ENCODE results near the gene CLDN7.

CLDN7 gene

DNA sequence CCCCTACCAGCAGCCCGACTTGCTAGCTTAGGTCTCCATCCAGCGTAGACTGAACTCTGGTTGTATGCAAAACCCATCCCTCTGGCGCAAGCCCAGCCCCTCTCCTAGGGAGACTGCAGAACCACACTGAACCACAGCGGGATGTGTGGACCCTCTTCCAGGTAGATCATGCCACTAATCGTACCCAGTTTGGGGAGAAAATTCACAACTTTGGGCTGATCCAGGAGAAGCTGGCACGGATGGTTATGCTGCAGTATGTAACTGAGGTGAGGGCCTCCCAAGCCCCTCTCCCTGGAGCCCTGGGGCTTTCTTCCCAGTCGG is 39.3 kb downstream of the CLDN7 start:
- H3K4me3 ChIP-seq (ENCODE audit: low read depth, low read length) = no peak overlapping the region
- H3K27me3 ChIP-seq (ENCODE audit: control insufficient read depth, insufficient read depth, low read length) = no peaks in the 10 kb centered on the region
- H3K27ac ChIP-seq (ENCODE audit: low read depth, low read length) = no peak overlapping the region
- peaks cover 24% of the 10 kb centered on the region for H3K4me1 ChIP-seq (ENCODE audit: control insufficient read depth, insufficient read depth, low read length)
- H3K9ac ChIP-seq (ENCODE audit: low read length) = no peak overlapping the region
- peaks cover 71% of the 10 kb centered on the region for H3K36me3 ChIP-seq (ENCODE audit: control insufficient read depth, insufficient read depth, low read length)
- H3K9me3 ChIP-seq (ENCODE audit: control insufficient read depth, insufficient read depth, low read depth, low read length) = no peaks in the 10 kb centered on the region

DNA sequence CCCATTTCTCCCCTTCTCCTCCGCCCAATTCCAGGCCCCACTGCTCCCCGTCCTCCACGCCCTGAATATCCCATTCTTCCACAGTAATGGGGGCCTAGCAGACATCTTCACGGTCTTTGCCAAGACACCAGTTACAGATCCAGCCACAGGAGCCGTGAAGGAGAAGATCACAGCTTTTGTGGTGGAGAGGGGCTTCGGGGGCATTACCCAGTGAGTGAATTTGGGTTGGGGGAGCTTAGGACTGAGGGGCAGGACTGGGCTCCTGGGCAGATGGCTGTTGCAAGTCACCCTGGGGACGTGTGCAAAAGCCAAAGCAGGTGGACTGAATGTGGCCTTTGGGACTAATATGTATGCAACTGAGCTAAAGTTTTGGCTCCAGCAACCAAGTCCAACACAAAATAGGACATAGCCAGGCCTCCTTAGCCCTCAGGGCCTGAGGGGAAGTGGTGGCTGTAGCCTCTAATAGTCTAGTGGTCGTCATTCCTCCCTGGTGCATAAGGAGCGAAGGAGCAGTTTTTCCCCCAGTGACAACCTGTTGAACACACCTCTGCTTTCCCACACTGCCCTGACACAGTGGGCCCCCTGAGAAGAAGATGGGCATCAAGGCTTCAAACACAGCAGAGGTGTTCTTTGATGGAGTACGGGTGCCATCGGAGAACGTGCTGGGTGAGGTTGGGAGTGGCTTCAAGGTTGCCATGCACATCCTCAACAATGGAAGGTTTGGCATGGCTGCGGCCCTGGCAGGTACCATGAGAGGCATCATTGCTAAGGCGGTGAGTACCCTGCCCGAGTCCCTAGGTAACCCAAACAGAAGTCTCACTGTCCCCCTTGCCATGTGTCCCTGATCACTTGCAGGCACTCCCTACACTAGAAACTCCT is 39.9 kb downstream of the CLDN7 start:
- peaks cover 65% of the 10 kb centered on the region for H3K36me3 ChIP-seq (ENCODE audit: control insufficient read depth, insufficient read depth, low read length)
- H3K27ac ChIP-seq (ENCODE audit: low read depth, low read length) = no peak overlapping the region
- no peak overlapping the region for H3K4me3 ChIP-seq (ENCODE audit: low read depth, low read length)
- H3K9me3 ChIP-seq (ENCODE audit: control insufficient read depth, insufficient read depth, low read depth, low read length) = no peaks in the 10 kb centered on the region
- no peaks in the 10 kb centered on the region for H3K27me3 ChIP-seq (ENCODE audit: control insufficient read depth, insufficient read depth, low read length)
- H3K9ac ChIP-seq (ENCODE audit: low read length) = no peak overlapping the region
- peaks cover 27% of the 10 kb centered on the region for H3K4me1 ChIP-seq (ENCODE audit: control insufficient read depth, insufficient read depth, low read length)

DNA sequence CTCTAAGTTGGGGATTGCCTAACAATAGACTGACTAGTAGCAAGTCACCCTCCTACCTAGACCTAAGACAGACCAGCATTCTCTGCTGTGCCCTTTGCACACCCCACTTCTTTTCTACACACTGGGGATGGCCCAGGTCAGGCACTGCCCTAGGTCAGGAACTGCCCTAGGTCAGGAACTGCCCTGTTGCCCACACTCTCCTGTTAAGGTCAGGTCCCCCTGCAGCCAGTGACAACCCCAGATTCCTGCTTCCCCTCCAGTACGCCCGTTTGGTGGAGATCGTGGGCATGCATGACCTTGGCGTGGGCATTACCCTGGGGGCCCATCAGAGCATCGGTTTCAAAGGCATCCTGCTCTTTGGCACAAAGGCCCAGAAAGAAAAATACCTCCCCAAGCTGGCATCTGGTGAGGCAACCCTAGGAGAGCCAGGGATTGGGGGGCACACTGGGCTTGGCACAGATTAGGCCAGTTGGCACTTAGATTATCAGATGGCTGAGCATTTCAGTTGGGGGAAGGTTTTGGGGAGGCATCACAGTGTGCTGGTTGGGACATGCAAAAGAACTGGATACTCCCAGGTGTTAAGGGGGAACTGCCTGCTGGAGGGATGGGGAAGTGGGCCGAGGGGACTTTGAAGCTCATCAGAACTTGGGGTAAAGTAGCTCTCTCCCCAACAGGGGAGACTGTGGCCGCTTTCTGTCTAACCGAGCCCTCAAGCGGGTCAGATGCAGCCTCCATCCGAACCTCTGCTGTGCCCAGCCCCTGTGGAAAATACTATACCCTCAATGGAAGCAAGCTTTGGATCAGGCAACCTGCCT is 40.8 kb downstream of the CLDN7 start:
- 0 out of 2 replicates have a peak overlapping the region, but pooled peaks have one; percentile 90 for H3K4me3 ChIP-seq (ENCODE audit: low read depth, low read length)
- no peaks in the 10 kb centered on the region for H3K9me3 ChIP-seq (ENCODE audit: control insufficient read depth, insufficient read depth, low read depth, low read length)
- H3K9ac ChIP-seq (ENCODE audit: low read length) = no peak overlapping the region
- peaks cover 56% of the 10 kb centered on the region for H3K36me3 ChIP-seq (ENCODE audit: control insufficient read depth, insufficient read depth, low read length)
- H3K27ac ChIP-seq (ENCODE audit: low read depth, low read length) = no peak overlapping the region
- H3K27me3 ChIP-seq (ENCODE audit: control insufficient read depth, insufficient read depth, low read length) = no peaks in the 10 kb centered on the region
- H3K4me1 ChIP-seq (ENCODE audit: control insufficient read depth, insufficient read depth, low read length) = peaks cover 32% of the 10 kb centered on the region

DNA sequence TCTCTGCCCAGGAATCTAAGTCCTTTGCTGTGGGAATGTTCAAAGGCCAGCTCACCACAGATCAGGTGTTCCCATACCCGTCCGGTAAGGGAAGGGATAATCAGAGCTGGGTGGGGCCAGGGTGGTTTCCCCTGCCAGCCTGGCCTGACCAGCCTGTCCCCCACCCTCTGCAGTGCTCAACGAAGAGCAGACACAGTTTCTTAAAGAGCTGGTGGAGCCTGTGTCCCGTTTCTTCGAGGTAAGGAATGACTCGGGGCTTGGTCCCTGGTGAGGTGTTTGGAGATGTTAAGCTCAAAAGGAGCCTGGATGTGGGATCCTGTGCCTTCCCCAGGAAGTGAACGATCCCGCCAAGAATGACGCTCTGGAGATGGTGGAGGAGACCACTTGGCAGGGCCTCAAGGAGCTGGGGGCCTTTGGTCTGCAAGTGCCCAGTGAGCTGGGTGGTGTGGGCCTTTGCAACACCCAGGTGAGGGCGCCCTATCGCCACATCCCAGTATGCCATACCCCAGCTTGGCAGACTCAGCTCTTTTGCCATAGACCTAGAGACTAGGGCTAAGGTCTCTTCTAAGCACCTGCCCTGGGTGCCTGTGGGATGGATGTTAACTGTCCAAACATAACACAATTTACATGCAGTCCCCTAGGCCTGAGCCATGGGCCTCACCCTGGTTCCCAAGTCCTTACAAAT is 41.5 kb downstream of the CLDN7 start:
- Histone ChIP-seq H3K36me3 (ENCODE audit: control insufficient read depth, insufficient read depth, low read length) (peaks cover 49% of the 10 kb centered on the region), H3K27me3 (ENCODE audit: control insufficient read depth, insufficient read depth, low read length) (no peaks in the 10 kb centered on the region), H3K4me1 (ENCODE audit: control insufficient read depth, insufficient read depth, low read length) (peaks cover 39% of the 10 kb centered on the region), H3K27ac (ENCODE audit: low read depth, low read length) (peak overlapping the region; percentile 91), H3K9ac (ENCODE audit: low read length) (peak overlapping the region; percentile 92), H3K4me3 (ENCODE audit: low read depth, low read length) (peak overlapping the region; percentile 90), H3K9me3 (ENCODE audit: control insufficient read depth, insufficient read depth, low read depth, low read length) (no peaks in the 10 kb centered on the region)

DNA sequence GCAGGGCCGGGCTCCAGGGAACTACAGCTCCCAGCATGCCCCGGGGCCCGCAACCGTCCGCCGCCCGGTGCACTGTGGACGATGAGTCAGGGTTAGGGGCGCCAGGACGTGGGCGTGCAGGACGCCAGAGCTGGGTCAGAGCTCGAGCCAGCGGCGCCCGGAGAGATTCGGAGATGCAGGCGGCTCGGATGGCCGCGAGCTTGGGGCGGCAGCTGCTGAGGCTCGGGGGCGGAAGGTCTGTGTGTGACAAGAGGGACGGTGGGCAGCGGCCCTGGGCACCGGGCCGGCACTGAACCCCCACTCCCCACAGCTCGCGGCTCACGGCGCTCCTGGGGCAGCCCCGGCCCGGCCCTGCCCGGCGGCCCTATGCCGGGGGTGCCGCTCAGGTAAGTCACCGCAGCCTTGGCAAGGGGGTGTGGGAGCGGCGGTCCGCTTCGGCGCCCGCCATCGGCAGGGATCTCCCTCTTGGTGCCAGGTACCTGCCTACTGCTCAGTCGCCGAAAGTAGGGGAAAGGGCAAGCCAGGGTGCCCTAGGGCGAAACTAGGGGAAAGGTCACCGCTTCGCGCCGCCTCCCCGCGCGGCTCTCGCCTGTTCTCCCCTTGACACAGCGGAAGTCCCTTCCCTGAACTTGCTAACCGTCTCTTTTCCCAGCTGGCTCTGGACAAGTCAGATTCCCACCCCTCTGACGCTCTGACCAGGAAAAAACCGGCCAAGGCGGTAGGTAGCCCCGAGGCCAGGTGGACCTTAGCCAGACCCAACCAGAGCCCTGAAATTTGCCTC is 42.3 kb downstream of the CLDN7 start, which contains the start of the genes ACADVL and DLG4:
ACADVL (plus strand) TSS at position 127 of the 781 bp plus-strand sequence; CDS start at position 174, 47 bp downstream.
DLG4 (minus strand) TSS at position 25 of the 781 bp plus-strand sequence.
- peaks cover 44% of the 10 kb centered on the region for H3K4me1 ChIP-seq (ENCODE audit: control insufficient read depth, insufficient read depth, low read length)
- peak within 1 kb of the TSS; percentile 90 for H3K4me3 ChIP-seq (ENCODE audit: low read depth, low read length)
- no peaks in the 10 kb centered on the region for H3K9me3 ChIP-seq (ENCODE audit: control insufficient read depth, insufficient read depth, low read depth, low read length)
- no peaks in the 10 kb centered on the region for H3K27me3 ChIP-seq (ENCODE audit: control insufficient read depth, insufficient read depth, low read length)
- peak within 1 kb of the TSS; percentile 91 for H3K27ac ChIP-seq (ENCODE audit: low read depth, low read length)
- peak within 1 kb of the TSS; percentile 92 for H3K9ac ChIP-seq (ENCODE audit: low read length)
- peaks cover 41% of the 10 kb centered on the region for H3K36me3 ChIP-seq (ENCODE audit: control insufficient read depth, insufficient read depth, low read length)

DNA sequence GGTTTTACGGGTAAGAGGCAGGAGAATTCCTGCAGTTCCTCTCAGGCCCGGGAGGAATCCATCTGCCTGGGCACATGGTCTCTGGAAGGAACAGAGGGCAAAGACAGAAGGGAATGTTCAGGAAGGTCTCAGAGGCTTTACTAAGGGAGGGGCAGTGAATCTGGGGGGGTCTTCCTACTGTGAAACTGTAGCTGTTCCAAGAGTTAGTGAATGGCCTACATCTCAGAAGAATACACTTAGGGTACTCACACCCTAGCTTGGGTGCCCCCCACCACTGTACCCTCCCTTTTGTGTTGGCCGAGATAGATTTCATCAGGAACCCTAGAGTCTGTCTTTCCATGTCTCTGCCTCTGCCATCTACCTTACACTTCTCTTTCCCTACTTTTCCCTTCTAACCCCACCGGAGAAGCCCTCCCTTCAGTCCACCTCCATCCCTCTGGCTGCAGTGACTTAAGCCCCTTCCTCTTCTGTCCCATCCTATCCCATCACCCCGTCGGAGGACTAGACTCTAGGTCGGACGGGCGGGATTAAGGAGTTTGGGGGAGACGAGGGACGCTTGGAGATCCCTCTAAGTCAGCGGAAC is 43.0 kb downstream of the CLDN7 start:
- Histone ChIP-seq H3K27me3 (ENCODE audit: control insufficient read depth, insufficient read depth, low read length) (no peaks in the 10 kb centered on the region), H3K27ac (ENCODE audit: low read depth, low read length) (peak overlapping the region; percentile 91), H3K4me1 (ENCODE audit: control insufficient read depth, insufficient read depth, low read length) (peaks cover 44% of the 10 kb centered on the region), H3K9me3 (ENCODE audit: control insufficient read depth, insufficient read depth, low read depth, low read length) (no peaks in the 10 kb centered on the region), H3K9ac (ENCODE audit: low read length) (peak overlapping the region; percentile 92), H3K4me3 (ENCODE audit: low read depth, low read length) (peak overlapping the region; percentile 90), H3K36me3 (ENCODE audit: control insufficient read depth, insufficient read depth, low read length) (peaks cover 35% of the 10 kb centered on the region)

DNA sequence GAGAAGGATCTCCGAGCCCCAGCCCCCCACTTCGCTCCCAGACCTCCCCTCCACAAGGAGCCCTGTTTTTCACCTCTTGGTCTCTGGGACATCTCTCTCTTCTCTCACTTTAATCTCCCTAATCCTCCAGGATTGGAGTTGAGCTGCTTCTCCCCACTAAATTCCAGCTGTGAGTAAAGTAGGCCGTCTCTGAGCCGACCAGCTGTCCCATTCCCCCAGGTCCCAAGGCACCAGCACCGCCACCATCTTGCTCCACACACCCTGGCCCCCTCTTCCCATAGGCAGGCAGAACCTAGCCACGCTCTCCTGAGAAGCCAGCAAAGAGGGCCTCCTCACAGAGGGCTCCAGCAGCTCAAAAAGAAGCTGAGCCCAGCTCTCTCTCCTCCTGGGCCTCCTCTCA is 43.5 kb downstream of the CLDN7 start:
- Histone ChIP-seq H3K4me3 (ENCODE audit: low read depth, low read length) (no peak overlapping the region), H3K27ac (ENCODE audit: low read depth, low read length) (no peak overlapping the region), H3K36me3 (ENCODE audit: control insufficient read depth, insufficient read depth, low read length) (peaks cover 29% of the 10 kb centered on the region), H3K27me3 (ENCODE audit: control insufficient read depth, insufficient read depth, low read length) (no peaks in the 10 kb centered on the region), H3K4me1 (ENCODE audit: control insufficient read depth, insufficient read depth, low read length) (peaks cover 44% of the 10 kb centered on the region), H3K9me3 (ENCODE audit: control insufficient read depth, insufficient read depth, low read depth, low read length) (no peaks in the 10 kb centered on the region), H3K9ac (ENCODE audit: low read length) (no peak overlapping the region)

DNA sequence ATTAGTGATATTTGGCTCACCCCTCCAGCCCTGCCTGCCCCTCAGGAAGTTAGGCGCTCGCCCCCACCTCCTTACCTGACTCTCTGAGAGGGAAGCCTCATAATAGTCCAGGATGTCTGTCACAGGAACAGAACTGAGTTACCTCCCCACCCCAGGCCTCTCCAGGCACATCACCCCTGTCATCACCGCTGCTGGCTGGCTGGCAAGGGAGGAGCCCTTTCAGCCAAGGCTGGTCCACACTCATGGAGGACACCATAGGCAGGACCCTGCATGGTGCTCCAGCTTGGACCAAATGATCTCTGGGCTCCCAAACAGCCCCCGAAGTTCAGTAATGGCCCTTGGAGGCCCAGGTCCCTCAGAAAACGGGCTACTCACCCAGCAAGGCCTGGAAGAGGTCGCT is 44.1 kb downstream of the CLDN7 start:
- Histone ChIP-seq H3K9ac (ENCODE audit: low read length) (no peak overlapping the region), H3K4me3 (ENCODE audit: low read depth, low read length) (peak overlapping the region; percentile 54), H3K27ac (ENCODE audit: low read depth, low read length) (no peak overlapping the region), H3K4me1 (ENCODE audit: control insufficient read depth, insufficient read depth, low read length) (peaks cover 47% of the 10 kb centered on the region), H3K36me3 (ENCODE audit: control insufficient read depth, insufficient read depth, low read length) (peaks cover 23% of the 10 kb centered on the region), H3K9me3 (ENCODE audit: control insufficient read depth, insufficient read depth, low read depth, low read length) (no peaks in the 10 kb centered on the region), H3K27me3 (ENCODE audit: control insufficient read depth, insufficient read depth, low read length) (no peaks in the 10 kb centered on the region)

DNA sequence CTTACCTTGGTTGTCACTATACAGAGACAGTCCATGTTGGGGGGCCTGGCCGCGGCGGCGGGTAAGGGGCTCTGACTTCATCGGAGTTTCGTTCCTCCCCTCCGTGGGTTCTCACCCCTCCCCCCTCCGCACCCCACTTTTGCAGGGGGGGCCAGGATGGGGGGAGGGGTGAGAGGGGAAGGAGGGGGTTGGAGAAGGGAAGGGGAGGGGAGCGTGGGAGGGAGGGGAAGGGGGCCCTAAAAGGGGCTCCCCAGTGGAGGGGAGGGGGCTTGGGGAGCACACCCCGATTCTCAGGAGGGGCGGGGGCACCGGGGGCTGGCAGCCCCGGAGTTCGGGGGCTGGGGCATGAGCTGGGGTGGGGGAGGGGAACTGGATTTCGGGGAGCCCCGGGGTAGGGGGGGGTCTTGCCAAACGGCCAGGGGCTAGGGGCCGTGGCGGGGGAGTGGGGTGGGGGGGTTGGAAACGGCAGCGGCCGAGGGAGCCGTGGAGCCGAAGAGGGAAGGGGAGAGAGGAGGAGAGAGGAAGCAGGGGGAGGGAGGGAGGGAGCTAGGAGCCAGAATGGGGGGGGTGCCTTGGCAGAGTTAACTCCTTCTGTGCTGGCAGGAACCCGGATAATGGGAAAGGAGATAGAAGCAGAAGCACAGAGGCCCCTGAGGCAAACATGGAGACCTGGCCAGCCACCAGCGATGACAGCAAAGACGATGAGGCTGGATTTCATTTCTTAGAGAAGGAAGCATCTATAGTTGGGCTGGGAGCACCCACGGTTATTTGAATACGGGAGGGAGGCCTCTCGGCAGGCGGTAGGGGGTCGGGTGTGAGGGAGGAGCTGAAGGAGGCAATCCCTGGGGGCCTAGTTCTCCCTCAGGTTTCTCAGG is 44.9 kb downstream of the CLDN7 start:
- H3K4me1 ChIP-seq (ENCODE audit: control insufficient read depth, insufficient read depth, low read length) = peaks cover 48% of the 10 kb centered on the region
- H3K36me3 ChIP-seq (ENCODE audit: control insufficient read depth, insufficient read depth, low read length) = peaks cover 15% of the 10 kb centered on the region
- peak overlapping the region; percentile 38 for H3K9ac ChIP-seq (ENCODE audit: low read length)
- H3K27ac ChIP-seq (ENCODE audit: low read depth, low read length) = no peak overlapping the region
- H3K27me3 ChIP-seq (ENCODE audit: control insufficient read depth, insufficient read depth, low read length) = no peaks in the 10 kb centered on the region
- H3K4me3 ChIP-seq (ENCODE audit: low read depth, low read length) = peak overlapping the region; percentile 54
- no peaks in the 10 kb centered on the region for H3K9me3 ChIP-seq (ENCODE audit: control insufficient read depth, insufficient read depth, low read depth, low read length)
